ENCODE measurements around the gene LIPC. TPM values are rescaled to one million over a fixed set of nuclear protein-coding genes. Genes with fewer than 3 reads are reported as not detected.

Gene LIPC
- total and polyA plus RNA-seq, 2 donors (not counting 3 experiments of a cell fraction or from before 2014, with no cell fraction given), result not detected

DNA sequence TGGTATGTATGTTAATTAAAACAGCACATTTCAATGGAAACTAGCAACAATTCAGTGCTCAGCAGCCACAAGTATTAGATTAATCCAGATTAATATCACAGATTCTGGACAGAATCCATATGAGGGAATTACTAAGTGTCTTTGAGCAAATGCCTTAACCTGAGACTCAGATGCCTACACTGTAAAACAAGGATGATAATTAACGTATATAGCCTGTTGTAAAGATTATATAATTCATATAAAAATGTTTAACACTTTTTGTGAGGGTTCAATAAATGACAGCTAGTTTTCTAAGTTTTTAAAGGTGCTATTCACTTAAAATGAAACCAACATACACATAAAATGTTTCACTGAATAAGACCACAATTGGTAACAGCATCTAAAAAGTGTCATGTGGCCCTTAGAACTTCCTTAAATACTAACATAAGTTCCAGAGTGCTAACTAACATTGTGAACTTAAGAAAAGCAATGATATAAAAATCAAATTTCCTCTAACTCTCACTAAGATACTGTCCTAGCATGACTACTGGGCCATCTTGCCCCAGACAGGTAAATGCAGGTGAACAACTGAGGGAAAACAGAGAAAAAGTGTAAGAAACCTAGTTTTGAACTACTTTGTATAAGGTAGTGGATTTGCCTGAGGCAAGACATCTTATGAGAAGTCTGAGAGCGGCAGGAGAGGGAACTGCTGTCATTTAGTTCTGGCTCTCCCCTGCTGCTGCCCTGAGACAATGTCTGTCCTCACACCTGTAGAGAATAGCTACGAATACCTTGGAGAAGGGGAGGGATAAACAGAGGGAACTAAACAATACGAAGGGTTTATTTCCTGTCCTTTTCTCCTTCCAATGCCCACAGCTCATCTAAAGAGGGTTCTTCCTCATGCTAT is 166.4 kb downstream of the LIPC start:
- H3K4me2 ChIP-seq (ENCODE audit: insufficient read depth, low read length), result no peak overlapping the region
- H3K27ac ChIP-seq (ENCODE audit: insufficient read depth, low read depth, low read length), result no peak overlapping the region
- H3K36me3 ChIP-seq (ENCODE audit: control insufficient read depth in 2 of 2, extremely low read depth in 1 of 2, insufficient read depth in 2 of 2, low read length in 2 of 2), result peaks cover 0 to 6% of the 10 kb centered on the region in 2 experiments
- intact Hi-C loops (cut with micrococcal nuclease) (no loop called here), dilution Hi-C loops (cut with MboI; ENCODE audit: extremely low pct_ligation_motif_present, low sequenced_read_pairs) (no loop called here)
- DNase-seq (ENCODE audit: low read depth, low spot score) (no peak), FAIRE-seq (no peak)
- H3K4me3 ChIP-seq (replicated peaks in 1 of 3; ENCODE audit: insufficient read depth in 1 of 3, low read depth in 1 of 3, low read length in 3 of 3), result no peak overlapping the region
- H3K79me2 ChIP-seq (ENCODE audit: control insufficient read depth, insufficient read depth, low read length), result no peaks in the 10 kb centered on the region
- ChIA-PET POLR2A (no interaction called here), CTCF (no interaction called here)
- H3K9me1 ChIP-seq (replicated peaks; ENCODE audit: control insufficient read depth, extremely low read depth, insufficient read depth, low read length), result no peaks in the 10 kb centered on the region
- no TSS peak for BruUV-seq (replicated peaks)
- H4K20me1 ChIP-seq (replicated peaks; ENCODE audit: control insufficient read depth, extremely low read depth, insufficient read depth, low read length), result no peaks in the 10 kb centered on the region
- no peaks in the 10 kb centered on the region for H3K9me3 ChIP-seq (replicated peaks; ENCODE audit: control insufficient read depth, insufficient read depth, low read length)
- no peaks in the 10 kb centered on the region for H3K27me3 ChIP-seq (ENCODE audit: control insufficient read depth in 2 of 2, insufficient read depth in 2 of 2, low read length in 2 of 2)
- H3K4me1 ChIP-seq (ENCODE audit: control insufficient read depth, extremely low read depth, insufficient read depth, low read length), result no peaks in the 10 kb centered on the region
- H3K9ac ChIP-seq (replicated peaks; ENCODE audit: extremely low read depth, insufficient read depth, low read length), result no peak overlapping the region
- H2AFZ ChIP-seq (ENCODE audit: low read depth, low read length), result no peak overlapping the region
- no peak for TF ChIP-seq FOS (IDR thresholded peaks at IDR 0.05; ENCODE audit: borderline replicate concordance, insufficient read depth, low read length)
- TF ChIP-seq JUN (IDR thresholded peaks at IDR 0.05; ENCODE audit: borderline replicate concordance, insufficient read depth, insufficient read length, low read depth), result no peak
- no peak for TF ChIP-seq POLR2A (IDR thresholded peaks at IDR 0.05; ENCODE audit: low read depth, low read length)
- TF ChIP-seq, protein P1, sequence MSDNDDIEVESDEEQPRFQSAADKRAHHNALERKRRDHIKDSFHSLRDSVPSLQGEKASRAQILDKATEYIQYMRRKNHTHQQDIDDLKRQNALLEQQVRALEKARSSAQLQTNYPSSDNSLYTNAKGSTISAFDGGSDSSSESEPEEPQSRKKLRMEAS (IDR thresholded peaks at IDR 0.05; ENCODE audit: insufficient read depth, insufficient read length), result no peak
- TF ChIP-seq, protein P2, sequence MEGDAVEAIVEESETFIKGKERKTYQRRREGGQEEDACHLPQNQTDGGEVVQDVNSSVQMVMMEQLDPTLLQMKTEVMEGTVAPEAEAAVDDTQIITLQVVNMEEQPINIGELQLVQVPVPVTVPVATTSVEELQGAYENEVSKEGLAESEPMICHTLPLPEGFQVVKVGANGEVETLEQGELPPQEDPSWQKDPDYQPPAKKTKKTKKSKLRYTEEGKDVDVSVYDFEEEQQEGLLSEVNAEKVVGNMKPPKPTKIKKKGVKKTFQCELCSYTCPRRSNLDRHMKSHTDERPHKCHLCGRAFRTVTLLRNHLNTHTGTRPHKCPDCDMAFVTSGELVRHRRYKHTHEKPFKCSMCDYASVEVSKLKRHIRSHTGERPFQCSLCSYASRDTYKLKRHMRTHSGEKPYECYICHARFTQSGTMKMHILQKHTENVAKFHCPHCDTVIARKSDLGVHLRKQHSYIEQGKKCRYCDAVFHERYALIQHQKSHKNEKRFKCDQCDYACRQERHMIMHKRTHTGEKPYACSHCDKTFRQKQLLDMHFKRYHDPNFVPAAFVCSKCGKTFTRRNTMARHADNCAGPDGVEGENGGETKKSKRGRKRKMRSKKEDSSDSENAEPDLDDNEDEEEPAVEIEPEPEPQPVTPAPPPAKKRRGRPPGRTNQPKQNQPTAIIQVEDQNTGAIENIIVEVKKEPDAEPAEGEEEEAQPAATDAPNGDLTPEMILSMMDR (IDR thresholded peaks at IDR 0.05; ENCODE audit: extremely low read depth in 1 of 2, insufficient read depth in 1 of 2, low read depth in 1 of 2, low read length in 2 of 2), result no peak
- no peak for TF ChIP-seq POLR2AphosphoS5 (IDR thresholded peaks at IDR 0.05; ENCODE audit: insufficient read depth, low read depth, low read length)
- TF ChIP-seq GATA2 (IDR thresholded peaks at IDR 0.05; ENCODE audit: insufficient read depth, insufficient read length, low read depth, low read length), result no peak

Data from endothelial cell of umbilical vein (primary cell).